IMR-90 (cell line): ENCODE results near the gene CSRP1. TPM values are rescaled to one million over a fixed set of nuclear protein-coding genes. Genes with fewer than 3 reads are reported as not detected.

Experiments used
- ATAC-seq: fragments of 200-7000 bp; cut with Tn5 transposase; 2 replicates; pipeline ENCODE4 v1.9.1; 2020; ENCODE audit warnings: low read depth, mild to moderate bottlenecking, moderate library complexity
- BruUV-seq: library from RNA; stranded (reverse); fragments of 400-500 nt; replicated peaks from 2 replicates; lab custom pipeline; 2021; lab: Mats Ljungman, UMichigan
- CTCF ChIA-PET: fragments of 300-600 bp; formaldehyde crosslinking; extraction: SDS; loops from one replicate; lab custom pipeline; 2021; ENCODE audit warnings: antibody characterized with exemption; lab: Yijun Ruan, JAX
- POLR2A ChIA-PET: fragments of 300-600 bp; sonication (Branson Sonifier 250); formaldehyde crosslinking; loops from one replicate; lab custom pipeline; 2022; ENCODE audit warnings: antibody characterized with exemption; ENCODE audit not compliant: unreplicated experiment; lab: Charles Lee
- DNase-seq: peaks from one replicate; pipeline ENCODE4 v3.0.0; 2013
- H2AFZ ChIP-seq: replicated peaks from 2 replicates; pipeline ENCODE3; 2013; ENCODE audit warnings: low read length, mild to moderate bottlenecking; ENCODE audit not compliant: poor library complexity
- H2AK5ac ChIP-seq: 2 replicates; pipeline ENCODE4 v1.6.1; 2013; ENCODE audit warnings: low read depth, low read length, inconsistent platforms
- H2AK9ac ChIP-seq: replicated peaks from 2 replicates; pipeline ENCODE3; 2013; ENCODE audit warnings: mild to moderate bottlenecking, low read depth, low read length, moderate library complexity; ENCODE audit not compliant: poor library complexity
- H2BK120ac ChIP-seq: 2 replicates; pipeline ENCODE4 v1.6.1; 2013; ENCODE audit warnings: low read depth, low read length, inconsistent platforms
- H2BK15ac ChIP-seq: 3 replicates; pipeline ENCODE4 v1.6.1; 2013; ENCODE audit warnings: low read depth, low read length, inconsistent platforms
- H2BK20ac ChIP-seq: 2 replicates; pipeline ENCODE4 v1.6.1; 2013; ENCODE audit warnings: low read depth, mild to moderate bottlenecking, inconsistent platforms, low read length, moderate library complexity
- H2BK5ac ChIP-seq: 2 replicates; pipeline ENCODE4 v1.6.1; 2013; ENCODE audit warnings: mild to moderate bottlenecking, low read depth, low read length, inconsistent platforms; ENCODE audit not compliant: poor library complexity, severe bottlenecking
- H3K14ac ChIP-seq: replicated peaks from 2 replicates; pipeline ENCODE4 v1.6.1; 2013; ENCODE audit warnings: low read depth, low read length, inconsistent platforms
- H3K18ac ChIP-seq: 2 replicates; pipeline ENCODE4 v1.6.1; 2013; ENCODE audit warnings: low read depth, low read length, control low read depth
- H3K23ac ChIP-seq: 2 replicates; pipeline ENCODE4 v1.6.1; 2013; ENCODE audit warnings: low read depth, low read length, inconsistent platforms
- H3K27ac ChIP-seq: 2 replicates; pipeline ENCODE4 v1.5.1; 2013; ENCODE audit warnings: mild to moderate bottlenecking, control low read depth, low read length; ENCODE audit not compliant: insufficient read depth
- H3K27me3 ChIP-seq: 2 replicates; pipeline ENCODE4 v1.6.1; 2013; ENCODE audit warnings: low read length; ENCODE audit not compliant: control insufficient read depth, insufficient read depth
- H3K36me3 ChIP-seq: 2 replicates; pipeline ENCODE4 v1.6.1; 2013; ENCODE audit warnings: low read length, mixed read lengths; ENCODE audit not compliant: control insufficient read depth, insufficient read depth
- H3K4ac ChIP-seq: 2 replicates; pipeline ENCODE4 v1.6.1; 2013; ENCODE audit warnings: low read depth, low read length, inconsistent platforms
- H3K4me1 ChIP-seq: 2 replicates; pipeline ENCODE4 v1.6.1; 2013; ENCODE audit warnings: low read length, mixed read lengths; ENCODE audit not compliant: control insufficient read depth, insufficient read depth
- H3K4me2 ChIP-seq: 2 replicates; pipeline ENCODE4 v1.6.1; 2013; ENCODE audit warnings: low read depth, mild to moderate bottlenecking, control low read depth, low read length, moderate library complexity
- H3K4me3 ChIP-seq: 2 replicates; pipeline ENCODE4 v1.5.1; 2013; ENCODE audit warnings: low read depth, mild to moderate bottlenecking, control low read depth, low read length, moderate library complexity; ENCODE audit not compliant: insufficient read depth
- H3K56ac ChIP-seq: 2 replicates; pipeline ENCODE4 v1.6.1; 2013; ENCODE audit warnings: low read length, inconsistent platforms; ENCODE audit not compliant: insufficient read depth; ENCODE audit errors: extremely low read depth
- H3K79me1 ChIP-seq, 2 experiments: 2 replicates each; pipeline ENCODE4 v1.6.1; 2013; ENCODE audit warnings: low read length in 2 of 2, inconsistent platforms in 1 of 2, low read depth in 1 of 2
- H3K9ac ChIP-seq: 2 replicates; pipeline ENCODE4 v1.6.1; 2013; ENCODE audit warnings: low read depth, low read length, control low read depth
- H3K9me1 ChIP-seq: 2 replicates; pipeline ENCODE4 v1.6.1; 2013; ENCODE audit warnings: low read length, inconsistent platforms; ENCODE audit not compliant: insufficient read depth
- H3K9me3 ChIP-seq: 2 replicates; pipeline ENCODE4 v1.6.1; 2013; ENCODE audit warnings: low read length; ENCODE audit not compliant: control insufficient read depth, insufficient read depth
- H4K20me1 ChIP-seq: 2 replicates; pipeline ENCODE4 v1.6.1; 2013; ENCODE audit warnings: low read length, inconsistent platforms; ENCODE audit not compliant: insufficient read depth
- H4K5ac ChIP-seq: 2 replicates; pipeline ENCODE4 v1.6.1; 2013; ENCODE audit warnings: mild to moderate bottlenecking, low read depth, low read length, control low read depth
- H4K8ac ChIP-seq, 2 experiments: 2 replicates each; pipeline ENCODE4 v1.6.1; 2013; ENCODE audit warnings: low read depth in 2 of 2, low read length in 2 of 2, control low read depth in 1 of 2, inconsistent platforms in 1 of 2
- H4K91ac ChIP-seq: 2 replicates; pipeline ENCODE4 v1.6.1; 2013; ENCODE audit warnings: low read depth, low read length, inconsistent platforms; ENCODE audit not compliant: insufficient read depth
- BHLHE40 ChIP-seq: fragments of 150-350 bp; IDR thresholded peaks from 2 replicates; pipeline ENCODE4 v1.6.1; 2016; ENCODE audit warnings: mild to moderate bottlenecking, low read depth, low read length
- CEBPB ChIP-seq: IDR thresholded peaks from 2 replicates; pipeline ENCODE4 v1.6.1; 2012; ENCODE audit warnings: low read depth, low read length, improper control_type of control experiment
- CHD1 ChIP-seq: IDR thresholded peaks from 2 replicates; pipeline ENCODE4 v1.6.1; 2012; ENCODE audit warnings: low read depth, low read length, improper control_type of control experiment
- FOS ChIP-seq: fragments of 150-350 bp; IDR thresholded peaks from 2 replicates; pipeline ENCODE4 v1.6.1; 2016; ENCODE audit warnings: low read depth, low read length
- MAFK ChIP-seq: IDR thresholded peaks from 2 replicates; pipeline ENCODE4 v1.6.1; 2012; ENCODE audit warnings: low read depth, low read length, improper control_type of control experiment
- MXI1 ChIP-seq: IDR thresholded peaks from 2 replicates; pipeline ENCODE4 v1.6.1; 2012; ENCODE audit warnings: low read depth, mild to moderate bottlenecking, low read length, moderate library complexity, borderline replicate concordance
- NFE2L2 ChIP-seq: fragments of 150-350 bp; IDR thresholded peaks from 2 replicates; pipeline ENCODE4 v1.6.1; 2016; ENCODE audit warnings: low read depth, mild to moderate bottlenecking, low read length
- POLR2A ChIP-seq: IDR thresholded peaks from 2 replicates; pipeline ENCODE4 v1.6.1; 2012; ENCODE audit warnings: mild to moderate bottlenecking, low read depth, low read length
- RAD21 ChIP-seq: IDR thresholded peaks from 2 replicates; pipeline ENCODE4 v1.6.1; 2012; ENCODE audit warnings: low read length, improper control_type of control experiment
- RCOR1 ChIP-seq: IDR thresholded peaks from 2 replicates; pipeline ENCODE4 v1.6.1; 2012; ENCODE audit warnings: mild to moderate bottlenecking, low read length, improper control_type of control experiment; ENCODE audit not compliant: insufficient replicate concordance
- RFX5 ChIP-seq: IDR thresholded peaks from 2 replicates; pipeline ENCODE4 v1.8.0; 2012; ENCODE audit warnings: low read depth, mild to moderate bottlenecking, low read length, moderate library complexity
- SMC3 ChIP-seq: fragments of 150-350 bp; IDR thresholded peaks from 2 replicates; pipeline ENCODE4 v1.6.1; 2016; ENCODE audit warnings: low read depth, mild to moderate bottlenecking, antibody characterized with exemption, low read length, moderate library complexity
- WGBS, 2 experiments: methylation state at CpG; one replicate each; pipeline versions ENCODE4 v1.1.5 to v1.1.7; 2013; ENCODE audit warnings: missing lambda C conversion rate in 2 of 2; ENCODE audit not compliant: insufficient read length in 1 of 2; ENCODE audit errors: extremely low coverage in 2 of 2; 5-methylcytosine and 5-hydroxymethylcytosine counted together
- dilution Hi-C: fragments of 300-500 bp; cut with HindIII; formaldehyde crosslinking; loops from one replicate; pipeline ENCODE4 v1.14.3; 2018; ENCODE audit warnings: low sequenced_read_pairs; ENCODE audit not compliant: unreplicated experiment
- in situ Hi-C: fragments of 300-500 bp; cut with MboI; formaldehyde crosslinking; loops from 3 replicates; pipeline ENCODE4 v1.14.3; 2019; ENCODE audit warnings: low sequenced_read_pairs, inconsistent platforms, mixed read lengths
- intact Hi-C: fragments of 100-400 bp; cut with micrococcal nuclease; formaldehyde crosslinking; loops from 2 replicates; pipeline ENCODE4 v1.10.0; 2022
- polyA plus RNA-seq, 3 experiments: library from polyadenylated mRNA; depleted of rRNA; stranded (reverse); fragments of >200 nt; gene quantifications; 2 replicates each; pipeline ENCODE4 v1.2.3, GENCODE V29; 2012; ENCODE audit warnings: low replicate concordance in 1 of 3
- total RNA-seq: library from RNA; depleted of rRNA; stranded (reverse); fragments of >200 nt; gene quantifications from 2 replicates; pipeline ENCODE4 v1.2.3, GENCODE V29; 2012
- TF ChIP-seq, protein P1 (sequence below): fragments of 150-350 bp; IDR thresholded peaks from 2 replicates; pipeline ENCODE4 v1.6.1; 2017; ENCODE audit warnings: mild to moderate bottlenecking, antibody characterized with exemption, low read length, low read depth

The CSRP1 gene
- total and polyA plus RNA-seq, 2 of the 4 experiments (the other 2 are of a cell fraction) = 1,037 to 1,498 TPM

DNA sequence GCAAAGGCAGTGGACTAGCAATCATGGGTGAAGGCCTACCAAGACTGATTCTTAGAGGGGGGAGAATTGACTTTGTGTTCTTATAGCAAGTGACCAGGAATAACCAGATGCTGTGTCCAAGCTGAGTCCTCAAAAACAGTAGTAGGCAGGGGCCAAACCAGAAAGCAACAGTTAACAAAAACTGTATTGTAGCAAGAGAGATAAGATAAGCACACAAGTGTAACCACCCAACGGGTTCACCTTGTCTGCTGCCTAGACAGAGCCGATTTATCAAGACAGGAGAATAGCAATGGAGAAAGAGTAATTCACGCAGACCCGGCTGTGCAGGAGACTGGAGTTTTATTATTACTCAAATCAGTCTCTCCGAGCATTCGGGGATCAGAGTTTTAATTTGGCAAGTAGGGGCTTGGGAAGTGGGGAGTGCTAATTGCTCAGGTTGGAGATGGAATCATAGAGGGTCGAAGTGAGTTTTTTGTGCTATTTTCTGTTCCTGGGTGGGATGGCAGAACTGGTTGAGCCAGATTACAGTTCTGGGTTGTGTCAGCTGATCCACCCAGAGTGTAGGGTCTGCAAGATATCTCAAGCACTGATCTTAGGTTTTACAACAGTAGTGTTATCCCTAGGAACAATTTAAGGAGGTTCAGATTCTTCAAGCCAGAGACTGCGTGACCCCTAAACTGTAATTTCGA is 8.3 kb upstream of the CSRP1 start:
- Histone ChIP-seq H3K27ac (no peak overlapping the region), H3K23ac (no peak overlapping the region), H4K5ac (no peak overlapping the region), H4K8ac (no peak overlapping the region), H4K91ac (no peak overlapping the region), H4K20me1 (no peaks in the 10 kb centered on the region), H2BK15ac (no peak overlapping the region), H2BK20ac (no peak overlapping the region), H3K14ac (no peak overlapping the region), H3K4me1 (peaks cover 5% of the 10 kb centered on the region), H3K9ac (no peak overlapping the region), H3K9me1 (no peaks in the 10 kb centered on the region), H3K36me3 (no peaks in the 10 kb centered on the region), H3K27me3 (no peaks in the 10 kb centered on the region), H2AFZ (no peak overlapping the region), H2AK5ac (no peak overlapping the region), H3K4ac (no peak overlapping the region), H2AK9ac (no peak overlapping the region), H3K18ac (no peak overlapping the region), H3K79me1 (no peaks in the 10 kb centered on the region; a peak in 1 of 4 replicates), H3K9me3 (no peaks in the 10 kb centered on the region), H3K4me3 (no peak overlapping the region), H3K4me2 (no peak overlapping the region), H2BK5ac (no peak overlapping the region), H3K56ac (no peak overlapping the region), H2BK120ac (no peak overlapping the region)
- WGBS, 2 experiments = 81% methylated on average over 3 of the region's 9 CpGs; no CpG with 5 or more reads in 1 of the 2 experiments
- ChIA-PET CTCF (interaction anchor here (6.2 kb wide), 1 partner anchor 33 kb away, joined by 103 read pairs; no protein-coding TSS in a partner anchor), POLR2A (interaction anchor here (0.6 kb wide), 1 partner anchor 87 kb away, joined by 3 read pairs; no protein-coding TSS in a partner anchor)
- no peak for TF ChIP-seq POLR2A
- no peak for TF ChIP-seq BHLHE40
- TF ChIP-seq MXI1 = no peak
- TF ChIP-seq FOS = no peak
- TF ChIP-seq CEBPB = no peak
- TF ChIP-seq RCOR1 = no peak
- no peak for TF ChIP-seq NFE2L2
- no peak for TF ChIP-seq SMC3
- no peak for TF ChIP-seq MAFK
- TF ChIP-seq, protein P1, sequence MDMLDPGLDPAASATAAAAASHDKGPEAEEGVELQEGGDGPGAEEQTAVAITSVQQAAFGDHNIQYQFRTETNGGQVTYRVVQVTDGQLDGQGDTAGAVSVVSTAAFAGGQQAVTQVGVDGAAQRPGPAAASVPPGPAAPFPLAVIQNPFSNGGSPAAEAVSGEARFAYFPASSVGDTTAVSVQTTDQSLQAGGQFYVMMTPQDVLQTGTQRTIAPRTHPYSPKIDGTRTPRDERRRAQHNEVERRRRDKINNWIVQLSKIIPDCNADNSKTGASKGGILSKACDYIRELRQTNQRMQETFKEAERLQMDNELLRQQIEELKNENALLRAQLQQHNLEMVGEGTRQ = no peak
- TF ChIP-seq RAD21 = no peak
- TF ChIP-seq CHD1 = no peak
- no peak for TF ChIP-seq RFX5
- in situ Hi-C loops (loop anchor here (10.0 kb wide), 1 partner anchor 70 kb away; no protein-coding TSS in a partner anchor), intact Hi-C loops (no loop called here), dilution Hi-C loops (no loop called here)
- DNase-seq (no peak), ATAC-seq (no peak)
- no TSS peak for BruUV-seq
